NCI-H2196 (cell line): ENCODE data around the gene PDE4C.

Experiments used
- DNase-seq: peaks from one replicate; lab custom pipeline; 2025; ENCODE audit not compliant: unreplicated experiment; lab: John Stamatoyannopoulos, UW

Gene PDE4C

DNA sequence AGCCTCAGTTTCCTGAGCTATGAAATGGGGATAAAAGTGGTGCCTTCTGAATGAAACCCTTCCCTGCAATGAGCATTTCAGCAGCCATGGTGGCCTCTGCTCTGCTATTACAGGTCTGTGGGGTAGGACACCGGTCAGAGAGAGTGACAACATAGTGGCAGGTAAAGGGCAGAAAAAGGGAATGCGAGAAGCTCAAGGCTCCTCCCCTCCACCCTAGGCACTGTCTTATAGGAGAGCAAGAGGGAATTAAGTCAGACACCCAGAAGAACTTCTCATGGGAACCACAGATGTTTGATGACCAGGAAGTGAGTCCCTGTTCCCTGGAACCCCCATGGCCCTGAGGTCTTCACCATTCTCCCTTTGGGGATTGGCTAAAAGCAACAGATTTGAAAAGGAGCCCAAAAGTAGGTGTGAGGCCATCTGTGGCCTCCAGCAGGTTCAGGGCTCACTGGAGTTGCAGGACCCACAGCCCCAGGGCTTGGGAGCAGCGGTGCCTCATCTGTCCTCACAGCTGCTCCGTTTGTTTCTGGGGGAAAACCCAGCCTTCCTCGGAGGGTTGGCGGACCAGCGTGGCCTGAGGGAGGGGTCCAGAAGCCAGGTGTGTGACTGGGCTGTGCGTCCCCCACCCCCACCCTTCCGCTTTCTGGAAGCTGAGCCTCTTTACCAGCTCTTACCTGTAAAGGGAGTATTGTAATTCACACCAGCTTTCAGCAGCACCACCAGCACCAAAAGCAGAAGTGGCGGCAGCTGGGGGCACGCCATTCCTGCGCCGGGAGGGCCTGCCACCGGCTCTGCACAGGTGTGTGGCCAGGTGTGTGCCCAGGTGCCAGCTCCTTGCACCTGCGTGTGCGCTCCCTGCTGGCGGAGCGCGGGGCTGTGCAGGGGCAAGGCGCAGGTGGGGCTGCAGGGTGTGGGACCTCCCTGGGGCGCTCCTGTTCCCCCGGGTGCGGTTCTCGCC is 28.6 kb upstream of the PDE4C start:
- peak; percentile 59 for DNase-seq

DNA sequence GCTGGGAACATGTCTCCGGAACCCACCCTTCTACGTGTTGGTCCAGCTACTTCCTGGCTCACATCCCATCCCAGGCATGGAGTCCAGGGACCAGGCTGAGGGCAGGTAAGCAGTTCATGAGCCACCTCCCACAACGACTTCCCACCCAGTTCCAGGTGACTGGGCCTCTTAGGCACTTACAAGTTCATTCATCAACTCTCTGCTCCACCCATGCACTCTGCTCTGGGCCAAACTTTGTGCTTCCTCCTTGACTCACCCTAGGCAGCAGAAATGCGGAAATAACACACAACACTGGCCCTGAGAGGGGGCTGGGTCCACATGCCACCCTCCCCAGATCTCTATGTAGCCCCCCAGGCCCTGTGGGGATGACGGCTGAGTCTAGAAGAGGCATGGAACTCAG is 27.5 kb upstream of the PDE4C start:
- no peak for DNase-seq

DNA sequence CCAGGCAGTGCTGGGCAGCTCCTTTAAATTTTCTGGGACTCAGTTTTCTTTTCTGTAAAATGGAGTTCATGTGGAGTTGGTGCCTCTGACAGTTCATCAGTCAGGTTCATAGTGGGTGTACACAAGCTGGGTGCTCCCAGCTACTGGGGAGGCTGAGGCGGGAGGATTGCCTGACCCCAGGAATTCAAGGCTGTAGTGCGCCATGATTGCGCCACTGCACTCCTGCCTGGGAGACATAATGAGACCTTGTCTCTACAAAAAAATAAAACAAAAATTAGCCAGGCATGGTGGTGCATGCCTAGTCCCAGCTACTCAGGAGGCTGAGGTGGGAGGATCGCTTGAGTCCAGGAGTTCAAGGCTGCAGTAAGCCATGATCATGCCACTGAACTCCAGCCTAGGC is 26.9 kb upstream of the PDE4C start:
- DNase-seq = no peak

DNA sequence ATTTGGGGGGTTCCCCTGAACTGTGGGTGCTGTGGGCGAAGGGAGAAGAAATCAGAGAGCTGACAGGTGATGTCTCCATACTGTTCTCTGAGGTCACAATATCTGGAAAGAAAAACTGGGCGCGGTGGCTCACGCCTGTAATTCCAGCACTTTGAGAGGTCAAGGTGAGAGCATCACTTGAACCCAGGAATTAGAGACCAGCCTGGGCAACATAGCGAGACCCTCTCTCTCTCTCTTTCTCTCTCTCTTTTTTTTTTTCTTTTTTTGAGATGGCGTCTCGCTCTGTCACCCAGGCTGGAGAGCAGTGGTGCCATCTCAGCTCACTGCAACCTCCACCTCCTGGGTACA is 26.1 kb upstream of the PDE4C start:
- DNase-seq = no peak

DNA sequence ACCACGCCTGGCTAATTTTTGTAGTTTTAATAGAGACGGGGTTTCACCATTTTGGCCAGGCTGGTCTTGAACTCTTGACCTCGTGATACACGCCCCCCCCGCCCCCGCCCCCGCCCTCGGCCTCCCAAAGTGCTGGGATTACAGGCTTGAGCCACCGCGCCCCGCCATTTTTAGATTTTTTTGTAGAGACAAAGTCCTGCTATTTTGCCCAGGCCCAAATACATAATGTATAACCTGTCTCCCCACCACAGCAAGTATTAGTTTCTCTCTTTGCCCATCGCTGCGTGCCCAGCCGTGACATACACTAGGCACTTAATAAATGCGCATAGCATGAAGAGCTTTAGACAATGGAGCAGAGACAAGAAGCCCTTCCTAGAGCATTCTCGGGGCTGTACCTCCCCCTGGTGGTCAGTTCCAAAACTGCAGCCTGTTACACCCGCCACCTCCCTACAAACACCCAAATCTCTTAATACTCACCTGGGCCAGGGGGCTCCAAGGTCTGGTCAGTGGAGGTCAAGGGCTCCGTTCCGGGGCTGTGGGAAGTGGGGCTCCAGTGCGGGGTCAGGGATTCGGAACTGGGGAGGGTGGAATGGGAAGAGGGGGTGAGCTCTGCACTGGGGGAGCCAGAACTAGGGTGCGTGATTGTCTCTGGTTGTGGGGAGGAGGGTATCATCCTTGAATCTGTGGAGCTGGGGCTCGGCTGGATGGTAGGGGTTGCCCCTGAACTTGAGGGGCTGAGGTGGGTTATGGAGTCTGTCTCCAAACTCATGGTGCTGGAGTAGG is 25.5 kb upstream of the PDE4C start:
- peak; percentile 80 for DNase-seq

DNA sequence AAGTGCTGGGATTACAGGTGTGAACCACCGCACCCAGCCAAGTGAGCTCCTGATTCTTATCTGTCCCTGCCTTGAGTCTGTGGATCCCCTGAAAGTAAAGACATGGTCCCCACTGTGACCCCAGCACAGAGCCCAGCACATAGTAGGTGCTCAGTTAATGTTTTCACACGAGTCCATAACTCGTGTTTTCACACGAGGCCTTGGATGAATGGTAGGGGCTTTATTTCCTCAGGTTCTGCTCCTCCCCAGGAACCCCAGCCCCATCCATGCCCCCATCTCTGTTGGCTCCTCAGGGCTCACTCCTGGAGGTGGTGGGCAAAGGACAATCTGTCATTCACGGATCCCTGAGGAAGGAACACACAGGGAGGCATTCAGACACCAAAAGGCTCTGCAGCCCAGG is 23.6 kb upstream of the PDE4C start:
- DNase-seq = no peak

DNA sequence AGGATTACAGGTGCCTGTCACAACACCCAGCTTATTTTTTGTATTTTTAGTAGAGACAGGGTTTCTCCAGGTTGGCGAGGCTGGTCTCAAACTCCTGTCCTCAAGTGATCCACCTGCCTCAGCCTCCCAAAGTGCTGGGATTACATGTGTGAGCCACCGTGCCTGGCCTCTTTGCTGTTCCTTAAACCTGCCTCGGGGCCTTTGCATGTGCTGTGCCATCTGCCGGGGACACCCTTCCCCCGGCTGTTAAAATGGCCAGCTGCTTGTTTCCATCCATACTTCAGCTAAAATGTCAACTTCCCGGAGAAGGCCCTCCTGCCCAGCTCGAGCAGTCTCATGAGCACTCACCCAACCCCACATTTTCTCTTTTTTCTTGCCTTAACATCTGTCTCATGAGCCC is 19.1 kb upstream of the PDE4C start:
- no peak for DNase-seq

DNA sequence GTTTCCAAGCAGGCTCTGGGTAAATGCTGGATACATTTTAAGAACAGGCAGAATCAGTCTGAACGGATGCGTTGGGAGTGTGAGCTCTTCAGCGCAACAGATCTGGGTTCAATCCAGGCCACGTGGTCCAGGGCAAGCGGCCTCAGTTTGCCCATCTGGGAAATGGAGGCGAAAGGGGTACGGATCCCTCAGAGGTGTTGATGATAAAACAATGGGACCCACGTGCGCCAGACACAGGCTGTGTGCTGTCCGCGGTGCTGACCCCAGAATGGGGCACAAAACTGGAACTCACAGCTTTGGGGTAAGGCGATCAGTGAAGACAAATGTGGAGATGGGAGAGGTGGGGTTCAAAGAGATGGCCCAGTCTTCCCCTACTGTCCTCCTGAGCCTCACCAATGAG is 13.1 kb upstream of the PDE4C start:
- DNase-seq = no peak

DNA sequence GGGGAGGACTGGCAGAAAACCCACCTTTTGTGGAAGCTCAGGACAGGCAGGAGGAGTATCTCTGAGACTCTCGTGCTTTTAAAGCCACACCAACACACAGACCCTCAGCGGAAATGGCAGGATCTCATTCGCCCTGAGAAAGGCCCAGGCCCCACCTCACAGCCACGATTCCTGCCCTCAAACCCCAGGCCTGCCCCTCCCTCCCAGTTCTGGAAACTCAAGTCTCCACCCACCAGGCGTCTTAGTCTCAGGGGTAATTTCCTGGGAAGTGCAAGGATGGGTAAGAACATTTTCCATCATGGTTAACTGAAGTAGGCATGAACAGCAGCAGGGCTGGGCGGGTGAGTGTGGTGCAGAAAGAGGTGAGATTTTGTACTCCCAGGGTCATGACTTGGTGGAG is 8.0 kb upstream of the PDE4C start:
- DNase-seq = no peak

DNA sequence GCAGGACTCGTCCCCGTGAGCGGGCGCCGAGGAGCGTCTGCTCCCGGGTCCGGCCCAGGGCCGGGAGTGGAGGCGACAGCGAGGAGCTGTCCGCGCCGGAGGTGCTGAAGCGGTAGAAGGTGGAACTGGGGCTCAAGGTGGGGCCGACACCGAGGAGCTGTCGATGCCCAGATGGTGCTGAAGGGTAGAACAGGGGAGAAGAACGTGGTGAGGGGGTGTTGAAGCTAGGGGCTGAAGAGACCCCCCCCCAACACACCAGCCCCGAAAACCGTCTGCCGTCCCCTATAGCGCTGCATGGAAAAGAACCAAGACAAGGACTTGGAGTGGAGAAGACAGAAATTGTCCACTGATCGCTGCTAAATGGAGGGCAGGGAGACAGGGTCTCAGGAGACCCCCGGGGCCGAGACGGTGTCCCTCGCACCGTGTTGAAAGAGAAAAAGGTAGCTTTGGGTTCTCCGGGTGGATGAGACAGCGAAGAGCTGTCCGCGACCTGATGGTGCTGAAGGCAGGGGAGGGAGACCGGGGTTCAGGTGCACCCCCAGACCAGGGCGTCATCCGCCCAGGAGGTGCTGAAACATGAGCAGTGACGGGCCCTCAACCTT is 7.1 kb upstream of the PDE4C start:
- peak; percentile 58 for DNase-seq

DNA sequence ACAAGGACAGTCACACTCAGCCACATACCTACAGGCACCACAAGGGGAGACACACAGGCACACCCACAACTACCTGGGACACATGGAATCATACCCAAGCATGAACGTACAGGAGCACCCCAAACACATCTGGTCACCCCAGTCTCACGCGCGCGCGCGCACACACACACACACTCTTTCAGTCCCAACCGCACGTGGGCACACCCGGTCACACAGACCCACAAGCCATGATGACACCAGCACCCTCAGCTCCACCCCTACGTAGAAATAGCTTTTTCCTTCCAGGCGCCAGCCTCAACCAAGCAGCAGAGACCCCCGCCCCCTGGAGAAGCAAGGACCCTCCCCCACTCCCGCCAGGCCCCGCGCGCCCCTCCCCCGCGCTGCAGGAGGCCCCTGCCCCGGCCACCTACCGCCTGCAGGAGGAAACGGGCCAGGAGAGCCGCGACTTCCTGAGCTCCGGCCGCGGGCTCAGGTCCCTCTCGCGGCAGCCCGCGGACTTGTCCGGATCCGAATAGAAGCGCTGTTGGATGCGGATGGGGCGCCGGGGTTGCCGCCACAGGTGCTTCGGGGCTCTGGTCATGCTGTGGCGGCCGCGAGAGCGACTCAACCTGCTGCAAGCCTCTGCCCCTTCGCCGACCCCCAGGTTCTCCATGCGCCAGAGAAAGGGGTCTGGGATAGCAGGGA is 6.4 kb upstream of the PDE4C start:
- DNase-seq = peak; percentile 65

DNA sequence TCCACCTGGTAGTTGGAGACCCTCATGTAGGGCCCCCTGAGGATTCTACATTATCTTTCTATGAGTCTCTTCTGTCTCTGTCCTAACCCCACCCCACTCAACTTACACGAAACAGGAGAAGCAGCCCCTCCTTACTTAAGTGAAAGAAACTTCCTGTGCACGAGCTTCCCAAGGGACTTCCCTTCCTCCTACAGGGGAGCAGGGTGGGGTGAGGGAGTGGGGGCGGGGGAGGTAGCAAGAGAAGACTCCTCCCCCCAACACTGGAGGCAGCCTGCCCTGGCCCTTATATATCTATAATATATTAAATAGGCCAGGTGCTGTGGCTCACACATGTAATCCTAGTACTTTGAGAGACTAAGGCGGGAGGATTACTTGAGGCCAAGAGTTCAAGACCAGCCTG is 5.5 kb upstream of the PDE4C start:
- DNase-seq = no peak

DNA sequence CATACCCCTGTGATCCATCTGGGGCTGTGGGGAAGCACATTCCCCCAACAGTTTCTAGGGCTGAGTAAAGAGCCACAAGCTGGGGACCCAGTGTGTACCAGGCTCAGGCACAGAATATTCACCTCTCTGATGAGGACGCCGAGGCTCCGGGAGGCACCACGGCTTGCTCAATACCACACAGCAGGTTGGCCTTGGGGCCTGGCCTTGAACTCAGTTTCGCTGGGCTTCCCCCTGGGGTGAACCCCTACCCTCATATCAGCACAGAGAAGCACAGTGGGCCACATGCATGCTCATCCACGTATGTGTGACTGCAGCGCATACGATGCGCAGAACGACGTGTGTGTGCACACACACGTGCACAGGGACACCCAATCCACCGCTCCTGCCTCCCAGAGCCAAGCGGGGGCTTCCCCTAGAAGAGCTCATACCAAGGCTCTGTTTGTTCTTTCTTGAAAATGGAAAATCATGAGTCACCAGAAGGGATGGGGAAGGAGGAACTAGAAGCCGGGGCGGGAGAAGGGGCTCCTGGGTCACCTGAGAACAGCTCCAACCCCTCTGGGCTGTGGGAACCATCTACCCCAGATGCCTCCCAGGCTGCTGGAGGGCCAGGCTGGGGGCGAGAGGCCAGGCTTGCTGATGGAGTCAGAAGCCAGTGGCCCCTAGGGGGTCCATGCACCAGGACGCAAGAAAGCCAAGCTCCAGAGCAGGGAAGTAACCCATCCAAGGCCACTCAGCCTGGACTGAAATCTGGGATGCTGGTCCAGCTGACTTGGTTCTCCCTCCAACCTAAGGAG is 4.9 kb upstream of the PDE4C start:
- DNase-seq = no peak

DNA sequence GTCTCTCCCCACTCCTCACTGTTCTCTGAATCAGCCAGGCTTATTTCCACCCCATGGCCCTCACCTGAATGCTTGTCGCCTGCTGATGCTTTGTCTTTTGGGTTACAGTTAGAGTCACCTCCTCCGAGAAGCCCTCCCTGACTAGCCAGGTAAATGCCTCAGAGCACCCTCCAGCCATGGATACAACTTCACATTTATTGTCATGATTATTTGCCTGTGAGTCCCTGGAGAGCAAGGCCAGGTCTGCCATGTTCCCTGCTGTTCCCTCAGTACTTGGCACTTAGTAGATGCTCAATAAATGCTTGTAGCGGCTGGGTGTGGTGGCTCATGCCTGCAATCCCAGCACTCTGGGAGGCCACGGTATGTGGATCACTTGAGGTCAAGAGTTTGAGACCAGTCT is 3.7 kb upstream of the PDE4C start:
- no peak for DNase-seq

DNA sequence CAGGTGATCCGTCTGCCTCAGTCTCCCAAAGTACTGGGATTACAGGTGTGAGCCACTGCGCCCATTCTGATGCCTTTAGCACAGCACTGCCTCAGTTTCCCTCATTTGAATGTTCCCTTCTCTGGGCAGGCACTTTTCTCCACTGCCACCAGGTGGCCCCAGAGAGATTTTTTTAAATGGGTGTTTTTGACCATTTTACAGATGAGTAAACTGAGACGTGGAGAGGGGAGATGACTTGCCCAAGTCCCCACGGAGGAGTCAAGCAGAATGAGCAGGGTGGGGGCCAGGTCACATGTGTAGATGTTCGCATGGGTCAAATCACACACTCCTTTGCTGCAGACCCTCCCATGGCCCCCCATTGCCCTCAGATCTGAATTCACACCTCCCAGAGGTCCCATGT is 3.2 kb upstream of the PDE4C start:
- no peak for DNase-seq

DNA sequence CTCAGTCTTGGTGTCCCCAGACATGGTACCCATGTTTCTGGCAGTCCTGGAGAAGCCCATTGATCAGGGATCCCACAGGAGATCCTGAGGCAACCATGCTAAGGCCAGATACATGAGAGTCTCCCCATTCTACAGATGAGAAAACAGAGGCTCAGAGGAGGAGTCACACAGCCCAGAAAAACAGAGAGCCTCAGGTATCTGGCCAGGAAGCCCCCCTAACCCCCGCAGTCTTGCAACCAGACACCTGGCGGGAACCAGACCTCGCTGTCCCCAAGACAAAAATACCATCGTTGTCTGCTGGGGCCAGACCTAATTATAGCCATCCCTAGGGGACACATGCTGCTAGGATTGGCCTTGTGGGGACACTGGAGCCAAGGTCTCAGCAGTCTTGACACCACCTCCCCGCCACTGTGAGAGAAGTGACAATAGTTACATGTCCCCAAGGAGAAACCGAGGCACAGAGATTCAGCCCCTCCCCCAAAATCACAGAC is 1.6 kb upstream of the PDE4C start:
- no peak for DNase-seq

DNA sequence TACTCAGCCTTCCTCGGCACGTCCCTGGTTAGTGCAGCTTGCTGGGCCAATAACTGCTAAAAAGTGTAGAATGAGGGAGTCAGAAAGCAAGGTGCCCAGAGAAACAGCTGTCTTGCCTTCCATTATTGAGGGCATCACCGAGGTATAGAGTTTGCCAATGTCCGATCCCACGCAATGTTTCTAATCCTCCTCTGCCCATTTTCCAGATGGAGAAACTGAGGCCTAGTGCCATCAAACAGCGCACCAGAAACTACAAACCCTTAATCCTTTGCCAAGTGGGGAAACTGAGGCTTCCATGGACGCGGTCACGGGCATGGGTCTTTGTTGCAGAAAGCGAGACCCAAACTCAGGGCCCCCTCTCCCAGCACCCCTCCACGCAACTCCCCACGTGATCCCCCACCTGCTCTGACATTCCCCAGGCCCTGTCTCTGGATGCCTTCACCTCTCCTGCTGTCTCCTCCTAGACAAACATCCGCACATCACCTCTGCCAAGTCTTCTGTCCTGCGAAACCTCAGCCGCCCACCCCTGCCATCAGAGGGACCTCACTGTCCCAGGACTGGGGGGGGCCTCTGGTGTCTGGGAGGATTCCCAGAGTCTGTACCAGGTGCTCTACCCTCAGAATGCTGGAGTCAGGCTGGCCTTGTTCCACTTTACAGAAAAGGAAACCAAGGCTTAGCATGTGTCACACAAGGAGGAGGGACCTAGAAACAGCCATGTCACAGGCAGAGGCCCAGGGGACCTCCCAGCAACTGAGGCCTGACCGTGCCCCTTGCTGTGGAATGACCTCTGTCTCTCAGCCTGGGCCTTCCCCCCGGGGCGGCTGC is 930 bp upstream of the PDE4C start:
- DNase-seq = no peak

DNA sequence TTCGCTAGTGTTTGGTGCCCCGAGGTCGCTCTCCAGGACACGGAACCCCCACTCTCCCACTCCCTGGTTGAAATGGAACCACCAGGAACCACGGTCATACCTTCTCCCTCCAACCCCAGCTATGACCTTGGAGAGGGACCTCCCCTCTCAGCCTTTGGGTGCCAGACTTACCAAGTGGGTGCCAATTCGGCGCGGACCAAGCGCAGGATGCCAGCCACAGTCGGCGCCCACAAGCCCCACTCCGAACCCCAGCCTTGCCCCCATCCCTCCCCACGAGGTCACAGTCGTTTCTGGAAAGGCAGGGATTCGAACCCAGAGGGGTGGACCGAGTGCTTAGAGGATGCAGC is 910 bp downstream of the PDE4C start:
- DNase-seq = no peak

DNA sequence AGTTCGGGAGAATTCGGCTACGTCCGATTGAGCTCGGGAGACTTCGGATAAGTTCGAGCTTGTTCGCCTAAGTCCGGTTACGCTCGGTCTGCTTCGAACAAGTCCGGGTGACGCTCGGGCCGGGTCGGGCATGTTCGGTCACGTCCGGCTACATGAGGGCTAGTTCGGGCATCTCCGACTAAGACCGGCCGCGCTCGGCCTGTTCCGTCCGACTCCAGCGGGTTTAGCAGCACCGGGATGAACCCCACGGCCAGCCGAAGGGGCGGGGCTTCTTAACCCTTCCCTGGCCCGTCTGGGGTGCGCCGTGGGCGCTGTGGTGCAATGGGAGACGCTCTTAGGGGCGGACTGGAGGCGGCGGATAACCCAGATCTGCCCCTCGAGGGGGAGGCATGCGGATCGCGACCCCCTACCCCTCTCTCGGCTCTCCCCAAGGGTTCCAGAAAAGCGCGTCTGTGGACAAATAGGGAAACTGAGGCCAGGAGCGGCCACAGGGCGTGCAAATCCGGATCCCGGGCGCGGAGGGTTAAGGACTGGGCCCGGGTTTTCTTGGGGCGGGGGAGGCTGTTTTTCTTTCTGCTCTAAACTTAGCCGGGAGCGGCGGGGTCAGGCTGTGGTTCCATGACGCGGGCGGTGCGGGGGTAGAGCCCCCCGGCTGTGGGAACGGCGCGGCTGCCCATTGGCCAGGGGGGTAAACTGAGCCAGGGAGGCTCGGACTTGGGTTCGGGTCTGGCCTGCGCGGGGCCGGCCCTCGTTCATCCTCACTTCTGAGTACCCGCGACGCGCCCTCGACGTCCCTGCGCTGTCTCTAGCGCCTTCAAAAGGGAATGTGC is 1.5 kb downstream of the PDE4C start:
- peak; percentile 99 for DNase-seq
